K562 (cell line): ENCODE data around the gene SLC4A1. TPM values are rescaled to one million over a fixed set of nuclear protein-coding genes. Genes with fewer than 3 reads are reported as not detected.

Experiments used
- ATAC-seq: fragments of 200-7000 bp; cut with Tn5 transposase; 3 replicates; pipeline ENCODE4 v1.9.1; 2020; ENCODE audit warnings: moderate library complexity
- BruUV-seq: library from RNA; stranded (reverse); fragments of 400-500 nt; replicated peaks from 2 replicates; lab custom pipeline; 2021; lab: Mats Ljungman, UMichigan
- CTCF ChIA-PET: fragments of 300-600 bp; formaldehyde crosslinking; extraction: SDS; loops from one replicate; lab custom pipeline; 2021; ENCODE audit warnings: low intra/inter-chr PET ratio; lab: Yijun Ruan, JAX
- POLR2A ChIA-PET: fragments of 300-600, 350-650 bp; sonication (Branson Sonifier 250); formaldehyde crosslinking; extraction: SDS; loops from one replicate; lab custom pipeline; 2021; ENCODE audit warnings: antibody characterized with exemption, inconsistent platforms; lab: Yijun Ruan, JAX
- DNase-seq, 4 experiments: peaks; one replicate each; pipeline versions ENCODE4 v3.0.0 to v3.0.0-alpha.2; 2011 to 2018; ENCODE audit warnings: low spot score in 3 of 4, mixed read lengths in 3 of 4; ENCODE audit errors: extremely low read depth in 1 of 4
- FAIRE-seq: peaks from 2 replicates; lab custom pipeline; 2011; peaks lifted over from hg19 to GRCh38; lab: Jason Lieb, UNC
- H2AFZ ChIP-seq: 2 replicates; pipeline ENCODE4 v1.6.0; 2011; ENCODE audit warnings: low read depth, low read length, control low read depth, inconsistent platforms
- H3K27ac ChIP-seq: fragments of 200-600 bp; 3 replicates; pipeline ENCODE4 v1.8.0; 2011; ENCODE audit warnings: low read depth, mild to moderate bottlenecking, control low read depth, inconsistent platforms, low read length, moderate library complexity, mixed read lengths; ENCODE audit errors: extremely low read depth
- H3K27me3 ChIP-seq, 2 experiments: fragments of 300-600 bp in 1 of 2; 2 replicates in 1 of 2; 3 replicates in 1 of 2; pipeline versions ENCODE4 v1.6.0 to v1.8.0; 2011; ENCODE audit warnings: inconsistent platforms in 2 of 2, low read length in 2 of 2, mild to moderate bottlenecking in 1 of 2, mixed read lengths in 1 of 2, moderate library complexity in 1 of 2; ENCODE audit not compliant: control insufficient read depth in 2 of 2, insufficient read depth in 2 of 2
- H3K36me3 ChIP-seq: fragments of 300-600 bp; 3 replicates; pipeline ENCODE4 v1.8.0; 2011; ENCODE audit warnings: mild to moderate bottlenecking, low read length, inconsistent platforms; ENCODE audit not compliant: control insufficient read depth, insufficient read depth
- H3K4me1 ChIP-seq, 2 experiments: fragments of 200-600 bp in 1 of 2; replicated peaks in 1 of 2; 2 replicates in 1 of 2; 3 replicates in 1 of 2; pipeline versions ENCODE4 v1.5.1 to v1.8.0; 2011; ENCODE audit warnings: inconsistent platforms in 2 of 2, low read length in 2 of 2, mild to moderate bottlenecking in 1 of 2, mixed read lengths in 1 of 2, moderate library complexity in 1 of 2; ENCODE audit not compliant: control insufficient read depth in 2 of 2, insufficient read depth in 2 of 2
- H3K4me2 ChIP-seq: 2 replicates; pipeline ENCODE4 v1.6.1; 2011; ENCODE audit warnings: low read length, control low read depth, inconsistent platforms, mixed read lengths; ENCODE audit not compliant: insufficient read depth
- H3K4me3 ChIP-seq: fragments of 200-600 bp; sonication (generic), shearing (Covaris generic); 2 replicates; pipeline ENCODE4 v1.5.1; 2016; ENCODE audit warnings: control low read depth, inconsistent platforms
- H3K79me2 ChIP-seq: fragments of 200-600 bp; 3 replicates; pipeline ENCODE4 v1.8.0; 2011; ENCODE audit warnings: low read length, inconsistent platforms; ENCODE audit not compliant: control insufficient read depth, insufficient read depth
- H3K9ac ChIP-seq, 2 experiments: 2 replicates each; pipeline versions ENCODE4 v1.6.0 to v1.6.1; 2011; ENCODE audit warnings: low read depth in 2 of 2, low read length in 2 of 2, control low read depth in 1 of 2, inconsistent platforms in 1 of 2, mild to moderate bottlenecking in 1 of 2, mixed read lengths in 1 of 2; ENCODE audit not compliant: insufficient read depth in 1 of 2
- H3K9me1 ChIP-seq: one replicate; pipeline ENCODE4 v1.6.0; 2011; ENCODE audit warnings: inconsistent platforms, mild to moderate bottlenecking, low read length, moderate library complexity; ENCODE audit not compliant: control insufficient read depth, insufficient read depth
- H3K9me3 ChIP-seq: replicated peaks from 2 replicates; pipeline ENCODE4 v1.5.1; 2011; ENCODE audit warnings: low read depth, low read length, inconsistent platforms; ENCODE audit not compliant: control insufficient read depth, insufficient read depth
- H4K20me1 ChIP-seq: replicated peaks from 2 replicates; pipeline ENCODE4 v1.6.1; 2011; ENCODE audit warnings: low read length, inconsistent platforms, mixed read lengths; ENCODE audit not compliant: control insufficient read depth, insufficient read depth
- E2F8 ChIP-seq: fragments of 450-650 bp; IDR thresholded peaks from 2 replicates; pipeline ENCODE4 v1.7.1; 2018; ENCODE audit warnings: mild to moderate bottlenecking, low read depth; ENCODE audit not compliant: partially characterized antibody
- HIVEP1 ChIP-seq: fragments of 250-450 bp; sonication (Bioruptor Pico); IDR thresholded peaks from 2 replicates; pipeline ENCODE4 v1.4.0; 2020; ENCODE audit warnings: mild to moderate bottlenecking
- ILF3 ChIP-seq: fragments of 450-650 bp; IDR thresholded peaks from 2 replicates; pipeline ENCODE4 v1.6.1; 2018; ENCODE audit warnings: antibody characterized with exemption, mild to moderate bottlenecking, moderate library complexity, borderline replicate concordance
- MYBL2 ChIP-seq, 2 experiments: fragments of 450-650 bp in 1 of 2; sonication (generic) in 1 of 2; formaldehyde crosslinking in 1 of 2; IDR thresholded peaks; 2 replicates each; pipeline versions ENCODE4 v1.6.1 to v1.8.1; 2017 to 2022; ENCODE audit warnings: borderline replicate concordance in 1 of 2, inconsistent platforms in 1 of 2, low read depth in 1 of 2, mild to moderate bottlenecking in 1 of 2, missing genetic modification reagents in 1 of 2, moderate library complexity in 1 of 2
- PTBP1 ChIP-seq: fragments of 200-400 bp; formaldehyde crosslinking; IDR thresholded peaks from 2 replicates; pipeline ENCODE4 v1.6.1; 2017; ENCODE audit warnings: low read depth, low read length
- PYGO2 ChIP-seq: fragments of 450-650 bp; IDR thresholded peaks from 2 replicates; pipeline ENCODE4 v1.6.1; 2016; ENCODE audit warnings: mild to moderate bottlenecking, missing genetic modification characterization, moderate library complexity, missing compliant biosample characterization
- RBM15 ChIP-seq: fragments of 200-400 bp; formaldehyde crosslinking; IDR thresholded peaks from 2 replicates; pipeline ENCODE4 v1.6.1; 2018; ENCODE audit warnings: mild to moderate bottlenecking, low read length, moderate library complexity; ENCODE audit not compliant: insufficient read depth
- RFX7 ChIP-seq: fragments of 250-450 bp; sonication (Bioruptor Pico); IDR thresholded peaks from 2 replicates; pipeline ENCODE4 v1.5.1; 2021; ENCODE audit warnings: mild to moderate bottlenecking
- SFPQ ChIP-seq: fragments of 200-400 bp; formaldehyde crosslinking; IDR thresholded peaks from 2 replicates; pipeline ENCODE4 v1.6.1; 2017; ENCODE audit warnings: mild to moderate bottlenecking, low read depth, low read length, moderate library complexity
- THRAP3 ChIP-seq: fragments of 450-650 bp; IDR thresholded peaks from 2 replicates; pipeline ENCODE4 v1.6.1; 2016; ENCODE audit warnings: mild to moderate bottlenecking, inconsistent platforms, borderline replicate concordance
- ZNF224 ChIP-seq: sonication (generic); formaldehyde crosslinking; IDR thresholded peaks from 2 replicates; pipeline ENCODE4 v1.8.0; 2022; ENCODE audit warnings: mild to moderate bottlenecking, missing genetic modification reagents
- ZNF24 ChIP-seq: fragments of 450-650 bp; IDR thresholded peaks from 2 replicates; pipeline ENCODE4 v1.6.1; 2016
- ZNF311 ChIP-seq: fragments of 250-450 bp; sonication (Bioruptor Pico); IDR thresholded peaks from 2 replicates; pipeline ENCODE4 v1.4.0; 2020; ENCODE audit warnings: mild to moderate bottlenecking, moderate library complexity
- ZNF75A ChIP-seq: fragments of 450-650 bp; formaldehyde crosslinking; IDR thresholded peaks from 2 replicates; pipeline ENCODE4 v1.4.0; 2020; ENCODE audit warnings: mild to moderate bottlenecking
- ZNF77 ChIP-seq: fragments of 250-450 bp; sonication (Bioruptor Pico); IDR thresholded peaks from 2 replicates; pipeline ENCODE4 v1.5.0; 2020
- WGBS: fragments of 100-300 bp; shearing (Covaris generic); methylation state at CpG from one replicate; pipeline ENCODE4 v1.1.6; 2016; ENCODE audit warnings: low coverage, mixed read lengths; ENCODE audit not compliant: insufficient coverage; ENCODE audit errors: missing lambda C conversion rate; 5-methylcytosine and 5-hydroxymethylcytosine counted together
- in situ Hi-C: fragments of 300-500 bp; cut with MboI; formaldehyde crosslinking; loops from 4 replicates; pipeline ENCODE4 v1.15.0; 2018; ENCODE audit warnings: inconsistent platforms, mixed read lengths
- intact Hi-C: fragments of 100-400 bp; cut with micrococcal nuclease; formaldehyde crosslinking; loops from 2 replicates; pipeline ENCODE4 v1.14.2; 2022
- polyA plus RNA-seq, 8 experiments: library from polyadenylated mRNA; depleted of rRNA in 4 of 8; stranded (reverse) in 5 of 8; unstranded in 3 of 8; fragments of >200 nt; fragmentation: Nextera tagmentation in 2 of 8; fragmentation: Illumina TruSeq in 1 of 8; extraction: Ambion mirVana in 2 of 8; extraction: Trizol in 1 of 8; gene quantifications; 2 replicates each; pipeline versions ENCODE4 v1.2.1 to v1.2.3, GENCODE V29; 2011 to 2014; ENCODE audit warnings: inconsistent platforms in 1 of 8, missing spikeins in 1 of 8
- total RNA-seq, 7 experiments: library from RNA; depleted of rRNA in 6 of 7; stranded (reverse); fragments of >200 nt in 6 of 7; fragmentation: Illumina TruSeq in 2 of 7; extraction: Trizol in 2 of 7; gene quantifications; 2 replicates each; pipeline versions ENCODE4 v1.2.1 to v1.2.3, GENCODE V29; 2011 to 2021; ENCODE audit warnings: low replicate concordance in 1 of 7

Gene SLC4A1
- total and polyA plus RNA-seq, 9 of the 15 experiments (the other 6 are each of a cell fraction or from before 2014, with no cell fraction given), result 0.14 to 1.00 (median 0.53) TPM

GRCh38 chr17:44267165-44267455, 825 bp downstream of the SLC4A1 start (continued):
- TF ChIP-seq E2F8 (no peak), ZNF77 (CRISPR knock-in tag) (no peak), RFX7 (CRISPR knock-in tag) (no peak)

- ChIA-PET POLR2A (interaction anchor here (0.6 to 1.4 kb wide), 12 partner anchors 8 to 120 kb away, joined by 3 to 6 read pairs (median 4); partner anchors contain the start of genes GRN, TMUB2 and UBTF), CTCF (interaction anchor here (1.7 kb wide), 1 partner anchor 57 kb away, joined by 4 read pairs; no protein-coding TSS in a partner anchor)
- intact Hi-C loops (loop anchor here (1.0 to 2.0 kb wide), 4 partner anchors 20 to 58 kb away; partner anchors contain the start of gene SLC25A39), in situ Hi-C loops (no loop called here)
- Histone ChIP-seq H4K20me1 (peaks cover 10% of the 10 kb centered on the region; the same call in 1 of the 2 replicates), H3K9ac (no peak overlapping the region), H3K27me3 (no peaks in the 10 kb centered on the region), H3K27ac (no peak overlapping the region), H3K9me1 (peaks cover 7% of the 10 kb centered on the region), H2AFZ (no peak overlapping the region), H3K4me2 (peak overlapping the region; percentile 47), H3K36me3 (no peaks in the 10 kb centered on the region), H3K9me3 (no peaks in the 10 kb centered on the region), H3K4me3 (no peak overlapping the region), H3K79me2 (no peaks in the 10 kb centered on the region), H3K4me1 (peaks cover 37 to 52% of the 10 kb centered on the region in 2 experiments)
- BruUV-seq, result no TSS peak
- ATAC-seq, result peak; percentile 90
- WGBS, result 6% methylated on average over 9 of the region's 9 CpGs
- FAIRE-seq, result peak; percentile 98
- DNase-seq, result peak; percentile 93 to 97 (median 96)
- peak; percentile 92 for TF ChIP-seq ZNF24
- peak; percentile 77; the same call in 1 of the 2 replicates for TF ChIP-seq PYGO2 (tag)
- TF ChIP-seq ILF3, result no peak
- TF ChIP-seq RBM15, result no peak
- TF ChIP-seq ZNF224, result no peak
- peak; percentile 61; the same call in 1 of the 2 replicates for TF ChIP-seq MYBL2 (IDR thresholded peaks at IDR 0.05; ENCODE audit: low read depth)
- TF ChIP-seq MYBL2 (CRISPR knock-in tag; IDR thresholded peaks at IDR 0.05; ENCODE audit: borderline replicate concordance), result no peak
- TF ChIP-seq ZNF75A (CRISPR knock-in tag), result no peak
- TF ChIP-seq PTBP1, result peak; percentile 91
- TF ChIP-seq THRAP3, result no peak
- no peak for TF ChIP-seq SFPQ
- no peak for TF ChIP-seq HIVEP1 (CRISPR knock-in tag)
- TF ChIP-seq ZNF311 (CRISPR knock-in tag), result no peak
Measured at GRCh38 chr17:44266402-44267164, 1.4 kb downstream of the SLC4A1 start.
